Stromal cell of bone marrow (primary cell): ENCODE results near the gene RCOR1.
"Not testable (repeated sequence)": the region's sequence is repeated elsewhere in the genome, so short reads cannot be mapped to it uniquely, and the experiment has no call there.

Source experiments
- DNase-seq: peaks from one replicate; pipeline ENCODE4 v3.0.0-alpha.2; 2012; ENCODE audit warnings: low read depth

The RCOR1 gene

DNA sequence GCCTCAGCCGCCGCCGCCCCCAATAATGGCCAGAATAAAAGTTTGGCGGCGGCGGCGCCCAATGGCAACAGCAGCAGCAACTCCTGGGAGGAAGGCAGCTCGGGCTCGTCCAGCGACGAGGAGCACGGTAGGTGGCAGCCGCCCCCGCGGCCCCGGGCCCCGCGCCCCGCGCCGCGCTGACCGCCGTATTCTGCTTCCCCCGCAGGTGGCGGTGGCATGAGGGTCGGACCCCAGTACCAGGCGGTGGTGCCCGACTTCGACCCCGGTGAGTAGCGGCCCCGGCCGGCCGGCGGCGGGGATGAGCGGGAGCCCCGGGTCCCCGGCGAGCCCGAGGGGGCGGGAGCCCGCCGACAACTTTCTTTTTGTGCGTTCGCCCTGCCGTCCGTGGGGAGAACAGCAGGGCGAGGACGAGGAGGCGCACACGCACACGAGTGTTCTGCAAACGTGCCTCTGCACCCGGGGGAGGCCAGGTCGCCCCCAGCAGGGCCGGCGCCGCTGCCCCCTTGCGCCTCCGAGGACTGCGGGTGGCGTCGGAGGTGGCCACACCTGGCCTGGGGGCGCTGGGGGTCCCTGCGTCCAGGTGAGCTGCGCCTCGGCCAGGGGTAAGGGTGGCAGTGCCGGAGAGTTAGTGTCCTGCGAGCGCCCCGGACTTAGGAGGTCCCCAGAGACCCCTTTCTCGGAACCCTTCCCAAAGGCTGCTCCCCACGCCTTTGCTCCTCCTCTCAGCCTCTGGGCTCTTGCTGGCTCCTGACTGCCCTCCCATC, 794 bp downstream of the RCOR1 start:
- peak; percentile 23 for DNase-seq

DNA sequence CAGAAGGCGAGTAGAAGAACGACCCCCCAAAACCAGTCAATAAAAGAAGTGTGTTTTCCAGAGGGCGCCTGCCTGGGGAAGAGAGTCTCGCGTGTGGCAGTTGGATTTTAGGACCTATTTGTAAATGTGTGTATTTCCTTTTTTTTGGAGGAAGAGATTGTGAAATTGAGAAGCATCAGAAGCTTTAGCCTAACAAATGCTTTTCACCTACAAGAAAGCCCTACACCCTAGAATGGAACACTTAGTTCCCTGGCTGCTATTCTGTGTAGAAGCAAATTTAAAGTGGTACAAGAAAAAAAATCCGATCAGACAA, 1.3 kb downstream of the RCOR1 start:
- no peak for DNase-seq

DNA sequence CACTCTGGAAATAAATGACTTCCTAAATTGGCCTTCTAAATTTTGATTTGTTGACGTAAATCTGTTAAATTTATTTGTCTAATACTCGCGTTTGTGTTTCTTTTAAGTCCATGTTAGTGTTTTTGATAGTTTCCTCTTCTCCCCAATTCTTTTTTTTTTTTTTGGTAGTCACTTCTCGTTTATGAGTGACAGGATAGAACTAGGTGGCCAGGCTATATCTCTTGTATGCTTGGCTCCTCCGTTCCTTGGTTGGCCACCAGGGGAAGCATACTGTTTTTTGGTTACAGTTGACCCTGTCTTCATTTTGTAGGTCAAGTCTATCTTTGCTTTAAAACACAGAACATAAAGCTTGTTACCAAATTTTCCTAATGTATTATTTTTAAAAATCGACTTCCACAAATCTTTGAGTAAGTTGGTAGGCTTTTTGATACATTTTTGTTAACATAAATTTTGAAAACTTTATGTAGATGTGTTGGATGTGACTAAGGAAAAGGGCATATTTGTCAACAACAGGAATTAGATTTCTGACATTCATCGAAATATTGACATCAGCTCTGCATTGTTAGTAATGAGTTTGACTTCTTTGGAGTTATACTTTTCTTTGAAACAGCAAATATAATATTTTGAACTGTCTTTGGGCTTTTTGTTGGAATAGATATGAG, 2.2 kb downstream of the RCOR1 start:
- DNase-seq: peak; percentile 45

DNA sequence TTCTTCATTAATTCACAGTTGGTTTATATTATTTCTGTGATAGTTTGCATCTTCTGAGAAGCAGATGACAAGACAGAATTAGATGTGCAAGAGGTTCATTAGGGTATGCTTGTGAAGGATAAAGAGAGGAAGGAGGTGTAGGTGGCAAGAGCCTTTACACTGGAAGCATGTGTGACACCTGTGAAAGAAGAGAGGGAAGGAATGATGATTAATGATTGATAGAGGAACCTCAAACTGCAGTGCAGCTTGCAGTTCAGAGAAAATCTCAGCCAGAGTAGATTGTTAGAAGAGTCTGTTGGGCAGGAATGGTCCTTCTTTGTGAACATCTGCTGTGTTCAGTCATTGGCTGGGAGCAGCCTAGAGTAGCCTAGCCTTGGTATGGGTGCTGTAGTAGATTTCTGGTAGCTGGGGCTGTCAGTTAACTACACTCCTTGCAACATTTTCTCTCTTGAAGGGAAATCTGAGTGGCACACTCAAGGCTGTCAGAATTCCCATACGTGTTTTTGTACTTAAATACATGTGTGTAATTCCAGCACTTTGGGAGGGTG, 9.0 kb downstream of the RCOR1 start:
- DNase-seq: no peak

DNA sequence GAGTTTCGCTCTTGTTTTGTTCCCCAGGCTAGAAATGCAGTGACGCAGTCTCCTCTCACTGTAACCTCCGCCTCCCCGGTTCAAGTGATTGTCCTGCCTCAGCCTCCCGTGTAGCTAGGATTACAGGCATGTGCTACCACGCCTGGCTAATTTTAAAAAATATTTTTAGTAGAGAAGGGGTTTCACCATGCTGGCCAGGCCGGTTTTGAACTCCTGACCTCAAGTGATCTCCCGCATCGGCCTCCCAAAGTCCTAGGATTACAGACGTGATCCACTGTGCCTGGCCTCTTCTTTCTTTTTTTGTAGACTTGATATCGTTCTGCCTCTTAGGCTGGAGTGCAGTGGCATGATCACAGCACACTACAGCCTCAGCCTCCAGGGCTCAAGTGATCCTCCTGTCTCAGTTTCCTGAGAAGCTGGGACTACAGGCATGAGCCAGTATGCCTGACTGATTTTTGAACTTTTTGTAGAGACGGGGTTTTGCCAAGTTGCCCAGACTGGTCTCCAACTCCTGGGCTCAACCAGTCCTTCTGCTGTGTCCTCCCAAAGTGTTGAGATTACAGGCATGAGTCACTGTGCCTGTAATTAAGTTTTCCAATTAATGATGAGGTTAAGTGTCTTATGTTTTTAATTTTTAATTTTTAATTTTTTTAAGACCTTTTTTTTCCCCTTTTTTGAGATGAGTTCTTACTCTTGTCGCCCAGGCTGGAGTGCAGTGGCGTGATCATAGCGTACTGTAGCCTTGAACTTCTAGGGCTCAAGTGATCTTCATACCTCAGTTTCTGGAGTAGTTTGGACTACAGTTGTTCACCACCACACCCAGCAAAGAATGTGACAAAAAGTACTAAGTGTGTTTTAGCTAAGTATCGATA, 10.2 kb downstream of the RCOR1 start:
- no peak for DNase-seq

DNA sequence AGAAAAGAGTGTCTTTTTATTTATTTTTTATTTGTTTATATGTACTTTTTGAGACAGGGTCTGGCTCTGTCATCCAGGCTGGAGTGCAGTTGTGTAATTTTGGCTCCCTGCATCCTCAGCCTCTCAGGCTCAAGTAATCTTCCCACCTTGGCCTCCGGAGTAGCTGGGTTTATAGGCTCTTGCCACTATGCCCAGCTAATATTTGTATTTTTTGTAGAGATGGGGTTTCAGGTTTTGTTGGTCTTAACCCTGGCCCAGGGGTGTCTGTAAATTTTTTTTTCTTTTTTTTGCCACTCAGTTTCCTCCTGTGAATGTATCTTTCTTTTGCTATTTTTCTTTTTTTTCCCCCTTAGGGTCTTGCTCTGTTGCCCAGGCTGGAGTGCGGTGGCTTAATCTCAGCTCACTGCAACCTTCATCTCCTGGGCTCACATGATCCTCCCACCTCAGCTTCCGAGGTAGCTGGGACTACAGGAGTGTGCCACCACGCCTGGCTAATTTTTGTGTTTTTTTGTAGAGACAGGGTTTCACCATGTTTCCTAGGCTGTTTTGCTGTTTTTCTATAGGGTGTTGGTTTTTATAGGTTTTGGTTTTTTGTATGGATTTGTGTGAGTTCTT, 11.0 kb downstream of the RCOR1 start:
- no peak for DNase-seq

DNA sequence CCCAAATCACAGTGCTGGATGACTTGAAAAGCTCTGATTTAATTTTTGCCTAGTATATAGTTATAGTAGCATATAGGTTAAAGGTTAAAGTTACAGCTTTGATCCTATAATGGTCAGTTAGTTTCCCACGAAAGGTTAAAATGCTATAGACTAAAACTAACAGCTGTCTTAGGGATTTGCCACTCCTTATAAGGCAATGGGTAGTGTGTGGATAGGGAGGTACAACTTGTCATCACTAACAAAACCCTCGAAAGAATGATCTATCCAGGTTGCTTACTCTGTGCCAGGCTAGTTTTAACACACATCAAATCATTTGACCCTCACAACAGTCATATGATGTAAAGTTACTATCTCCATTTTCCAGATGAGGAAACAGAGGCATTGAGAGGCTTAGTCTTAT, 11.7 kb downstream of the RCOR1 start:
- DNase-seq: no peak

DNA sequence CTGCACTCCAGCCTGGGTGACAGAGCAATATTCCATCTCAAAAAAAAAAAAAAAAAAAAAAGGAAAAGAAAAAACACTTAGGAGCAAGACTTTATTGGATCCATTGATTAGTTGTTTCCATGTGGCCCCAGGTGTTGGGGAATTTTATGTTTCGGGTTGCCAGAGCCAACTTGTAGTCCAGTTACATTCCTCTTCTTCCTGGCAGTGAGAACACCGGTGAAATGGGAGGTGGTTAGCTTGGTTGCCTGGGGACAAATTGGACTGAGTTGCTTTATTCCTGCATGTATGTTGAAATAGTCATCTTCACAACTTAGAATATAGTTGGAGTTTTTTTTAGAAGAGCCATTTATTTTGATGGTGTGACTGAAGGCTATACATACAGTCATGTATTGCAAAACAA, 12.6 kb downstream of the RCOR1 start:
- no peak for DNase-seq

DNA sequence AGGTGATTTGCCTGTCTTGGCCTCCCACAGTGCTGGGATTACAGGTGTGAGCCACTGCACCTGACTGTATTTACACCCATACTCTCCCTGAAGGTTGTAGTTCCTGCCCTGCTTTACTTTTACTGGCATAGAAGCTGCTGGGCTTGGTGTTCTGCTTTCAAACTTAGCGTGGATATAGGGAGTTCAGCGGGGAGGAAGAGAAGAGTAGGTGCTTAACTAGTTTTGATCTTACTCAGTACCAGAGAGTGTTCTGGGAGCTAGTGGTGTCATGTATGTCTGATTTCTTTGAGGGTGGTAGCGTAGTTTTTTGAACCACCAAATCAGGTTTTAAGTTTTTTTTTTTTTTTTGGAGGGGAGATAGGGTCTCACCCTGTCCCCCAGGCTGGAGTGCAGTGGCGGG, 13.8 kb downstream of the RCOR1 start:
- no peak for DNase-seq

DNA sequence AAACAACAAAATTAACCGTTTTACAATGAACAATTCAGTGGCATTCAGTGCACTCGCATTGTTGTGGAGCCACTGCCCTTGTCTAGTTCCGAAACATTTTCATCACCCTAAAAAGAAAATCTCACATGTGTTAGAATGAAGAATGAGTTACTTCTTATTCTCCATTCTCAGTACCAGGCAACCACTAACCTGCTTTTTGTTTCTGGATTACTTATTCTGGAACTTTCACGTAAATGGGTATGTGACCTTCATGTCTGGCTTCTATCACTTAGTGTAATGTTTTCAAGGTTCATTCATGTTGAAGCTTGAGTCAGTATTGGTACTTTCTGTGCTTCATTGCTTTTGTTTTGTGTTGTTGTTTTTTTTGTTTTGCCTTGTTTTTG, 15.6 kb downstream of the RCOR1 start:
- DNase-seq: no peak

DNA sequence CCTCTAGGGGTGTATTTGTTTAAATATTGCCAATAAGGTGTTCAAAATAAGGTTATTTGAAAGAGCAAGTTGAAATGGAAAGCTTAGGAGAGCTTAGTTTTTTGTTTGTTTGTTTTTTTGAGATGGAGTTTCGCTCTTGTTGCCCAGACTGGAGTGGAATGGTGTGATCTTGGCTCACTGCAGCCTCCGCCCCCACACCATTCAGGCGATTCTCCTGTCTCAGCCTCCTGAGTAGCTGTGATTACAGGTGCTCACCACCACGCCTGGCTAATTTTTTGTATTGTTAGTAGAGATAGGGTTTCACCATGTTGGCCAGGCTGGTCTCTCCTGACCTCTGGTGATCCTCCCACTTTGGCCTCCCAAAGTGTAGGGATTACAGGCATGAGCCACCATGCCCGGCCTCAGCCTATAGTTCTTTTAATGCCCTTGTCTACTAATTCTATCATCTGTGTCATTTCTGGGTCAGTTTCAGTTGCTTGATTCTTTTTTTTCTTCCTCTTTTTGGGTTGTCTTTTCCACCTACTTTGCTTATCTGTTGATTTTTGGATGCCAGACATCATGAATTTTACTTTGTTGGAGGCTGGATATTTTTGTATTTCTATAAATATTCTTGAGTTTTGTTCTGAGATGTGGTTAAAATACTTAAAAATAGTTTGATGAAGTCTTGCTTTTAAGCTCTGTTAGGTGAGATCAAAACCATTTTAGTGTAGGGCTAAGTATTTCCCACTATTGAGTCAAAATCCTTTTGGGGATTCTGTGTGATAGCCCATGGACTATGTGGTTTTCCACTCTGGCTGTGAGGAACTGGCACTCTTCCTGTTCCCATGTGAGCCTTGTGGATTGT, 18.7 kb downstream of the RCOR1 start:
- DNase-seq: peak; percentile 54

DNA sequence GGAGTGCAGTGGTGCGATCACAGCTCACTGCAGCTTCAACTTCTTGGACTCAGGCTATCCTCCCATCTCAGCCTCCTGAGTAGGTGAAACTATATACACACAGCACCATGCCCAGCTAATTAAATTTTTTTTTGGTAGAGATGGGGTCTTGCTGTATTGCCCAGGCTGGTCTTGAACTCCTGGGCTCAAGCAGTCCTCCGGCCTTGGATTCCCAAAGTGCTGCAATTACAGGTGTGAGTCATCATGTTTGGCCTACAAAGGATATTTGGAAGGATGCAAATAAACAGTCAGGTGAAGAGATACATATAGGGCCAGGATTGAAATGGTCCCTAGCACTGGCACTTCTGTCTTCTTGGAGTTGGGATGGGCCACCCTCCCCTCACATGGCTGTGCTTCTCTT, 23.9 kb downstream of the RCOR1 start:
- no peak for DNase-seq

DNA sequence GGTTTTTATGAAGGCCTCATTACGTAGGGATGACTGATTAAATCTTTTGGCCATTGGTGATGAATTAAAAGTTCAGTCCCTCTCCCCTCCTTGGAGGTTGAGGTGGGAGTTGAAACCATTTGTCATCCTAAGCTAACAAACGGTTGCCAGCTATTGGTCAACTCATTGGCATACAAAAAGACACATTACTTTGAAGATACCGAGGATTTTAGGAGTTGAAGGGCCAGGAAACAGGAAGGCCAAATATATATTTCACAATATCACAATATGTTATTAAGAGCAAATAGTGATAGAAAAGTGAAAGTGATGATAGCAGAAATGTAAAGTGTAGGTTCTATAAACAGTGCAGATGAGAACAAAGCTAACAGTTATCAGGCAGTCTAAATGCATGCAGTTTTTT, 24.4 kb downstream of the RCOR1 start:
- no peak for DNase-seq

DNA sequence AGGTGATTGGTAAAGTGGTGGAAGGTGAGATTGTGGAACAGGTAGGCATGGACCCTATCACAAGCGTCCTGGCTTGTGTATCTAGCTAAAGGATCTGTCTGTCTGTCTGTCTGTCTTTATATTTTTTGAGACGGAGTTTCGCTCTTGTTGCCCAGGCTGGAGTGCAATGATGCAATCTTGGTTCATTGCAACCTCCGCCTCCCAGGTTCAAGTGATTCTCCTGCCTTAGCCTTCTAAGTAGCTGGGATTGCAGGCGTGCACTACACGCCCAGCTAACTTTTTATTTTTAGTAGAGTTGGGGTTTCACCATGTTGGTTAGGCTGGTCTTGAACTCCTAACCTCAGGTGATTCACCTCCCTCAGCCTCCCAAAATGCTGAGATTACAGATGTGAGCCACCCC, 26.6 kb downstream of the RCOR1 start:
- not testable (repeated sequence) for DNase-seq

DNA sequence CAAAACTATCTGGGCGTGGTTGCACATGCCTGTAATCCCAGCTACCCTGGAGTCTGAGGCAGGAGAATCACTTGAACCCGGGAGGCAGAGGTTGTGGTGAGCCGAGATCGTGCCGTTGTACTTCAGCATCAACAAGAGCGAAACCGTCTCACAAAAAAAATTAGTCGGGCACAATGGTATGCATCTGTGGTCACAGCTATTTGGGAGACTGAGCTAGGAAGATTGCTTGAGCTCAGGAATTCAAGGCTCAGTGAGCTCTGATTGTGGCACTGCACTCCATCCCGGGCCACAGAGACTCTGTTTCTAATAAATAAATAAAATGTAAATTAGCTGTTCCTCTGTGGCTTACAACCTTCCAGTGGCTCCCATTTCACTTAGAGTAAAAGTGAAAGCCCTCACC, 28.0 kb downstream of the RCOR1 start:
- peak; percentile 40 for DNase-seq

DNA sequence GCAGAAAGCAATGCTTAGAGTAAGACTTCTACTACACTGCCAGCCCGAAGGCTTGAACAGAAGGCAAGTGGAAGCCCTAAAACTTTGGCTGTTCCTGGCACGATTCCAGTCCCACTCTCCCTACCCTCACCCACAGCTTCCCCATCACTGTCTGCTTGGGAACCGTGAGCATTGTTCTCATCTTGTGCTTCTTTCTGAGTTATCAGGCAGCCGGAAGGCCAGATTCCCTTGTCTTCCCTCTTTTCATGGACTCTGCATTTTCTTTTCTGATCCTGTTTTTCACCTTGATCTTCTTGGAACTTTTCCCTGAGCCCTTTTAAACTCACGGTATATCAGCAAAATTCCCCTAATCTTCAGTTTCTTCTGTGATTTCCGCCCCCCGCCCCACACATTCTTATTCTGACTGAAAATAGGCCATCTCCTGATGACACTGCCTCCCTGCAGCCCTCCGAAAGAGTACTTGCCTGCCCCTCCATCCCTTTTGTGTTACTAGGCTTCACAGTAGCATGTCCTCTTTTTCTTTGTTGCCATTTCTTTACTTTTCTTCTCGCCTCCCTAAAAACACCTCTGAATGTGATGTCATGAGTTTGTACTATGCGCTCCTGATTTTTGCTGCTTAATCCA, 29.9 kb downstream of the RCOR1 start:
- no peak for DNase-seq

DNA sequence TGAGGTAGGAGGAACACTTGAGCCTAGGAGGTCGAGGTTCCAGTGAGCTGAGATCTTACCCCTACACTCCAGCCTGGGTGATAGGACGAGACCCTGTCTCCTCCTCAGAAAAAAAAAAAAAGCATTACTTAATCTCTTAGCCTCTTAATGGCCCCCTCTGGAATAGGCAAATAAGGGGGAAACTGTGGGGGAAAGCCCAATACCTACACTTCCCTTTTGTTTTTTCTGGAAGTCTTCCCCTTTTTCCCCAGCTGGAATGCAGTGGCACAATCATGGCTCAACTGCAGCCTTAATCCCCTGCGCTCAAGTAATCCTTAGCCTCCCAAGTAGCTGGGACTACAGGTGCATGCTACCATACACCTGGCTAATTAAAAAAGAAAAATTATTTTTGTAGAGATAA, 32.2 kb downstream of the RCOR1 start:
- no peak for DNase-seq

DNA sequence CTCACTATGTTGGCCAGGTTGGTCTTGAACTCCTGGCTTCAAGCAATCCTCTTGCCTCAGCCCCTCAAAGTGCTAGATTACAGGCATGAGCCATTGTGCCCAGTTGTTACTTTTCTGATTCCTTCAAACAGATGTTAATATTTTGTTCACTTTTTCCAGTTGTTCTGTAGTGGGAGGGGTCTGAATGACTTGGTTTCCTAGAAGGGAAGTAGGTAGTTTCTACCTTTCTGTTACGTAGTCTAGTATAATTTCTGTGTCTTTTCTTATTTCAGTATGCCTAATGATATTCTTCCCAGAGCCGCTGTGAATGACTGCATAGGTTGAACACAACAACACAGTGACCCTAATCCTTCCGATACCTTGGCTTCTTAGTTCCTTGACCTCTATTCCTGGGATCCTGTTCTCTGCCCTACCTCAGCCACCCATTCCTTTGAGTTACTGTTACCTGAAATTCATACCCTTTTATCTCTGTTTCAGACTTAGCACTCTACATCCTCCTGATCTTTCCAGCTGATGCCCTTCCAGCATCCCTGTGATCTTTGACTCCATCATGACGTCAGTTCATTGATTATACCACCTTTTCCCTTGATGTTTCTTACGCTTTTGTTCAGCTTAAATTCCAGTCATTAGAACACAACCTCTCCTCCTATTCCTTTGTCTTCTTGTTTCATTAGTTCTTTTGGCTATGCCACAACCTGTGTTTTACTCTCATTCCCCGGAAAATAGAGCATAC, 33.3 kb downstream of the RCOR1 start:
- DNase-seq: no peak

DNA sequence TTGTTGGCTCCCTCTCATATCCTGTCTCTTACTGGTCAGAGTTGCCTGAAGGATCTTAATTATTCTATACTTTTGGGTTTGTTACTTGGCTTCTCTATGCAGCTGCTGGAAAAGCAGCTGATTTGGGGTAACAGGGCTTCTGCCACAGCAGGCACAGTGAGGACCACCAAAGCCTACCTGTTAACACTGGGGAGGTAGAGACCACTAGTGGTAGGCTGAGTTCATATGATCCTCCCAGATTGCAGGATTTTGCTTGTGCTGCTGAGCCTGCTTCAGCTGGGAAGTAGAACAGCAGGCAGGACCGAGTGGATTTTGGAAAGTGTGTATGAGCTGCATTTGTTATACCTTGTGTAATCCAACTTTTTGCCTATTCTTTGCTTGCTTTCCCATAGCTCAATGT, 34.1 kb downstream of the RCOR1 start:
- DNase-seq: no peak

DNA sequence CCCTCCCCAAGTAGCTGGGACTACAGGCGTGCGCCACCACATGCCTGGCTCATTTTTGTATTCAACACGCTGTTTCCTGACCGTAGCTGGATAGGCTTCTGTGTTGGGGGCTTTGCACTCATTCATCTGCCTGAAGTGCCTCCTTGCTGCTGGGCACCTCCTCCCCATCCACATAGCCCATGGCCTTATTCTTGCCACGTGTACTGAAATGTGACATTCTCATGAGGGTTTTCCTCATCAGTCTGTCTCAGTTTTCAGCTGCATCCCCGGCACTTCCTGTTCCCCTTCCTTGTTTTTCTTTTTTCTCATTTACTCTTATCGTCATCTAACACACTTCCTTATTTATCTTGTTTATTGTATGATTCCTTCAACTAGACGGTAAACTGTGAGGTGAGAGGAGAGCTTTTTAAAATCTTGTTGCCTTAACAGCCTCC, 36.6 kb downstream of the RCOR1 start:
- no peak for DNase-seq
